OCI-LY3 (cell line): ENCODE data around the gene HPS4.

ENCODE experiments used
- H2AFZ ChIP-seq: fragments of 200-600, 300-600 bp; shearing (Covaris generic); 2 replicates; pipeline ENCODE4 v1.6.0; 2014; ENCODE audit warnings: antibody characterized with exemption, low read depth, low read length
- H3K27ac ChIP-seq: fragments of 200-600, 300-600 bp; sonication (generic); 2 replicates; pipeline ENCODE4 v1.5.1; 2014; ENCODE audit warnings: mild to moderate bottlenecking, low read length, moderate library complexity, mixed read lengths
- H3K27me3 ChIP-seq: fragments of 200-600, 300-600 bp; sonication (generic); 2 replicates; pipeline ENCODE4 v1.6.1; 2014; ENCODE audit warnings: low read depth, low read length, mixed read lengths
- H3K36me3 ChIP-seq: fragments of 200-600, 300-600 bp; sonication (generic); replicated peaks from 2 replicates; pipeline ENCODE3; 2014; ENCODE audit warnings: low read depth, low read length, mixed read lengths
- H3K4me1 ChIP-seq: fragments of 300-600, 200-600 bp; sonication (generic); 2 replicates; pipeline ENCODE4 v1.6.1; 2014; ENCODE audit warnings: low read length, mixed read lengths
- H3K4me2 ChIP-seq: fragments of 200-600, 300-600 bp; sonication (generic); 2 replicates; pipeline ENCODE4 v1.6.1; 2014; ENCODE audit warnings: low read length, mixed read lengths
- H3K4me3 ChIP-seq: fragments of 300-600, 200-600 bp; sonication (generic); 2 replicates; pipeline ENCODE4 v1.5.1; 2014; ENCODE audit warnings: antibody characterized with exemption, mild to moderate bottlenecking, low read length, moderate library complexity
- H3K79me2 ChIP-seq: fragments of 300-600, 200-600 bp; shearing (Covaris generic); 2 replicates; pipeline ENCODE4 v1.6.1; 2014; ENCODE audit warnings: mild to moderate bottlenecking, low read length, mixed read lengths
- H3K9ac ChIP-seq: fragments of 300-600, 200-600 bp; shearing (Covaris generic); 2 replicates; pipeline ENCODE4 v1.6.0; 2014; ENCODE audit warnings: mild to moderate bottlenecking, low read length, moderate library complexity
- H3K9me3 ChIP-seq: fragments of 200-600, 300-600 bp; shearing (Covaris generic); 2 replicates; pipeline ENCODE4 v1.6.1; 2014; ENCODE audit warnings: low read length, mixed read lengths; ENCODE audit not compliant: insufficient read depth
- H4K20me1 ChIP-seq: fragments of 200-600, 300-600 bp; sonication (generic); 2 replicates; pipeline ENCODE4 v1.6.1; 2016; ENCODE audit warnings: low read length, mixed read lengths; ENCODE audit not compliant: insufficient read depth
- EZH2phosphoT487 ChIP-seq: fragments of 200-600 bp; shearing (Covaris generic); IDR thresholded peaks from 2 replicates; pipeline ENCODE4 v1.6.1; 2018; ENCODE audit warnings: antibody characterized with exemption, mixed run types, low read depth
- TF ChIP-seq, protein P1 (sequence below): fragments of 200-600, 300-600 bp; sonication (generic); IDR thresholded peaks from 2 replicates; pipeline ENCODE4 v1.5.1; 2014; ENCODE audit warnings: antibody characterized with exemption, low read length, low read depth

HPS4 gene

GRCh38 chr22:26503758-26504157 is 20.2 kb upstream of the HPS4 start:
- no peak overlapping the region for H2AFZ ChIP-seq
- H3K27ac ChIP-seq: no peak overlapping the region
- no peak overlapping the region for H3K9ac ChIP-seq
- no peaks in the 10 kb centered on the region for H3K4me1 ChIP-seq
- TF ChIP-seq, protein P1, sequence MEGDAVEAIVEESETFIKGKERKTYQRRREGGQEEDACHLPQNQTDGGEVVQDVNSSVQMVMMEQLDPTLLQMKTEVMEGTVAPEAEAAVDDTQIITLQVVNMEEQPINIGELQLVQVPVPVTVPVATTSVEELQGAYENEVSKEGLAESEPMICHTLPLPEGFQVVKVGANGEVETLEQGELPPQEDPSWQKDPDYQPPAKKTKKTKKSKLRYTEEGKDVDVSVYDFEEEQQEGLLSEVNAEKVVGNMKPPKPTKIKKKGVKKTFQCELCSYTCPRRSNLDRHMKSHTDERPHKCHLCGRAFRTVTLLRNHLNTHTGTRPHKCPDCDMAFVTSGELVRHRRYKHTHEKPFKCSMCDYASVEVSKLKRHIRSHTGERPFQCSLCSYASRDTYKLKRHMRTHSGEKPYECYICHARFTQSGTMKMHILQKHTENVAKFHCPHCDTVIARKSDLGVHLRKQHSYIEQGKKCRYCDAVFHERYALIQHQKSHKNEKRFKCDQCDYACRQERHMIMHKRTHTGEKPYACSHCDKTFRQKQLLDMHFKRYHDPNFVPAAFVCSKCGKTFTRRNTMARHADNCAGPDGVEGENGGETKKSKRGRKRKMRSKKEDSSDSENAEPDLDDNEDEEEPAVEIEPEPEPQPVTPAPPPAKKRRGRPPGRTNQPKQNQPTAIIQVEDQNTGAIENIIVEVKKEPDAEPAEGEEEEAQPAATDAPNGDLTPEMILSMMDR: no peak
- H3K9me3 ChIP-seq: no peaks in the 10 kb centered on the region
- no peaks in the 10 kb centered on the region for H4K20me1 ChIP-seq
- no peak overlapping the region for H3K4me2 ChIP-seq
- H3K27me3 ChIP-seq: no peaks in the 10 kb centered on the region
- no peaks in the 10 kb centered on the region for H3K79me2 ChIP-seq
- H3K4me3 ChIP-seq: no peak overlapping the region
- peaks cover 61% of the 10 kb centered on the region for H3K36me3 ChIP-seq

- no peaks in the 10 kb centered on the region for H3K9me3 ChIP-seq
- H3K4me3 ChIP-seq: no peak overlapping the region
- H3K4me1 ChIP-seq: no peaks in the 10 kb centered on the region
- peaks cover 60% of the 10 kb centered on the region for H3K36me3 ChIP-seq
- no peak overlapping the region for H3K4me2 ChIP-seq
- no peaks in the 10 kb centered on the region for H3K27me3 ChIP-seq
- TF ChIP-seq EZH2phosphoT487: no peak
- TF ChIP-seq, protein P1: peak; percentile 78
- no peak overlapping the region for H3K27ac ChIP-seq
- H3K79me2 ChIP-seq: no peaks in the 10 kb centered on the region
- H4K20me1 ChIP-seq: no peaks in the 10 kb centered on the region
- H3K9ac ChIP-seq: no peak overlapping the region
- no peak overlapping the region for H2AFZ ChIP-seq
These were observed 19.3 kb upstream of the HPS4 start for GRCh38 chr22:26502688-26503561.

DNA sequence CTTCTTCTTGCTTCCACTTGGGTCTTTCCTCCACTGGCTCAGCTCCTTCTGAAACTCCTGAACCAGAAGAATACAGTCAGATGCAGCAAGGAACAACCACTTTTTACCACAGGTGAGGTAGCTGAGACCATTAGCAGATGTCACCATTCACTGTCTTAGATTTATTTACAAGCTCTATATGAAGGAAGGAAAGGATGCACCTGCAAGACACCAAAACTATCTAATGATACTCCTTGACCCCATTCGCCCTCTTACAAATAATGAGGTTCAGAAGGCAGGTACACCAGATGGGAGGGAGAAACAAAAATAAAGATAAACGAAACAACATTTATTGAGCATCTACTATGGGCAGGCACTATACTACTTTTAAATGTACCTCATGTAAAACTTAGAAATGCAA is 18.4 kb upstream of the HPS4 start:
- no peak overlapping the region for H2AFZ ChIP-seq
- H3K4me1 ChIP-seq: no peaks in the 10 kb centered on the region
- no peaks in the 10 kb centered on the region for H3K9me3 ChIP-seq
- TF ChIP-seq, protein P1: no peak
- no peak for TF ChIP-seq EZH2phosphoT487
- H3K4me2 ChIP-seq: no peak overlapping the region
- no peak overlapping the region for H3K4me3 ChIP-seq
- no peak overlapping the region for H3K27ac ChIP-seq
- no peaks in the 10 kb centered on the region for H3K27me3 ChIP-seq
- H3K9ac ChIP-seq: no peak overlapping the region
- H4K20me1 ChIP-seq: no peaks in the 10 kb centered on the region
- H3K79me2 ChIP-seq: no peaks in the 10 kb centered on the region
- peaks cover 61% of the 10 kb centered on the region for H3K36me3 ChIP-seq

DNA sequence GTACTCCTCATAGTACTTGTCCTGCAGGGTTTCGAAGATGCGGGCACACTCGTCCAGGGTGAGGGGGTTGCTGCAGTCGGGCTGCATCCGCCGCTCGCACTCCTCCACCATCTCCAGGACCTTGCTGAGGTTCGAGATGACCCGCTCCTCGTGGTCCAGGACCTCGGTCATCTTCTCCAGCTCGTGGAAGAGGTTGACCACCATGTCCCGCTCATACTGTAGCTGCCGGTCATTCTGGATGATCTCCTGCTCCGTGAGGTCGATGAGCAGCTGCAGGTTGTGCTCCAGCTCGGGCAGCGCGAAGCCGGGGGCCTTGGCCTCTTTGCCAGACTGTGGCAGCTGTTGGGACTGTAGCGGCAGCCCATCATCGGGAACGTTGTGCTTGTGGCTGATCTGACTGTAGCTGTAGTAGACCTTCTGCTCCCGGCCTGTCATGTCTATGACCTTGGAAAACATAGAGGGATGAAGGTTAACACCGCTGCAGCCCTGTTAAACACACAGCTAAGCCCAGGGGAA is 15.7 kb upstream of the HPS4 start:
- Histone ChIP-seq H3K4me1 (no peaks in the 10 kb centered on the region), H3K9me3 (no peaks in the 10 kb centered on the region), H3K4me3 (no peak overlapping the region), H2AFZ (no peak overlapping the region), H3K4me2 (no peak overlapping the region), H3K36me3 (peaks cover 65% of the 10 kb centered on the region), H3K79me2 (no peaks in the 10 kb centered on the region), H4K20me1 (no peaks in the 10 kb centered on the region), H3K9ac (no peak overlapping the region), H3K27ac (no peak overlapping the region), H3K27me3 (no peaks in the 10 kb centered on the region)
- no peak for TF ChIP-seq EZH2phosphoT487
- TF ChIP-seq, protein P1: no peak
